ENCODE data around the gene NAALADL2.

Gene NAALADL2
- total RNA-seq = 0.26 to 1.3 reads per million in 2 donors

GRCh38 chr3:174859114-174859735 is at the start of gene NAALADL2:
NAALADL2 (plus strand) TSS chr3:174859334.
- no peak for DNase-seq

GRCh38 chr3:174810254-174810653 is 48.9 kb upstream of the NAALADL2 start:
- no peak for DNase-seq

- no peak for DNase-seq
These were observed 46.8 kb upstream of the NAALADL2 start for GRCh38 chr3:174812172-174812862.

GRCh38 chr3:174815750-174816149 is 43.4 kb upstream of the NAALADL2 start:
- DNase-seq = no peak

- DNase-seq = no peak
These were observed 38.2 kb upstream of the NAALADL2 start for GRCh38 chr3:174820885-174821284.

- no peak for DNase-seq
These were observed 37.7 kb upstream of the NAALADL2 start for GRCh38 chr3:174821477-174821876.

- no peak for DNase-seq
These were observed 36.8 kb upstream of the NAALADL2 start for GRCh38 chr3:174822320-174822719.

GRCh38 chr3:174826069-174826468 is 33.1 kb upstream of the NAALADL2 start:
- no peak for DNase-seq

- DNase-seq = no peak
These were observed 14.4 kb upstream of the NAALADL2 start for GRCh38 chr3:174844746-174845145.

- DNase-seq = no peak
These were observed 13.1 kb upstream of the NAALADL2 start for GRCh38 chr3:174846055-174846454.

- no peak for DNase-seq
These were observed 4.1 kb upstream of the NAALADL2 start for GRCh38 chr3:174854987-174855386.

- DNase-seq = no peak
These were observed 1.8 kb upstream of the NAALADL2 start for GRCh38 chr3:174857301-174857700.

- no peak for DNase-seq
These were observed 781 bp upstream of the NAALADL2 start for GRCh38 chr3:174858353-174858752.

- DNase-seq = no peak
These were observed 622 bp downstream of the NAALADL2 start for GRCh38 chr3:174859756-174860155.

- DNase-seq = no peak
These were observed 3.0 kb downstream of the NAALADL2 start for GRCh38 chr3:174862101-174862500.

- no peak for DNase-seq
These were observed 3.5 kb downstream of the NAALADL2 start for GRCh38 chr3:174862666-174863065.

GRCh38 chr3:174863488-174863887 is 4.4 kb downstream of the NAALADL2 start:
- DNase-seq = no peak

- no peak for DNase-seq
These were observed 10.3 kb downstream of the NAALADL2 start for GRCh38 chr3:174869448-174869847.

- DNase-seq = no peak
These were observed 14.9 kb downstream of the NAALADL2 start for GRCh38 chr3:174873832-174874657.

GRCh38 chr3:174882789-174883188 is 23.7 kb downstream of the NAALADL2 start:
- no peak for DNase-seq

GRCh38 chr3:174883881-174884675 is 24.9 kb downstream of the NAALADL2 start:
- no peak for DNase-seq

GRCh38 chr3:174884776-174885568 is 25.8 kb downstream of the NAALADL2 start:
- no peak for DNase-seq

Data from activated gamma-delta T cell (primary cell).